ENCODE data around the gene TYW5. TPM values are rescaled to one million over a fixed set of nuclear protein-coding genes. Genes with fewer than 3 reads are reported as not detected.

TYW5 gene
- total RNA-seq, 1 experiment from 2014 or later = 7.1 TPM

DNA sequence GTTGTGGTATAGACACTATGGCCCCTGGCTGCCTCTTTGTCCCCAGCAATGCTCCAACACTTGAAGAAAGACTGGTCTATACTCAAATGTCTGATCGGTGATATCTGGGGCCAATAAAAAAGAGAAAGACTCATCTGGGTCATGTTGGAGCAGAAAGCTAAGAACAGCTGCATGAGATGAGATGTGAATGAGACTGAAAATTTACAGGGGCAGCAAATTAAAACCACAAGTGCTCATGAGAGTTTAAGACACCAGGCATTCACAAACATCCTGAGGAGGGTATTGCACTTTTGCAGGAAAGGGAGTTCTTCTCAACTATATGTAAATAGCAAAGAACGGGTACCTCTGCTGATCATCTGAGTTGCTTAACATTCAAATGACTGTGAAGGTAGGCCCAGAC is 36.4 kb upstream of the TYW5 start:
- ChIA-PET CTCF (no interaction called here), POLR2A (no interaction called here)
- Histone ChIP-seq H3K4me1 (ENCODE audit: control insufficient read depth, insufficient read depth, low read length) (no peaks in the 10 kb centered on the region), H3K36me3 (ENCODE audit: control insufficient read depth, insufficient read depth, low read length) (no peaks in the 10 kb centered on the region), H3K9me3 (ENCODE audit: control insufficient read depth, insufficient read depth, low read depth, low read length) (no peaks in the 10 kb centered on the region), H3K4me3 (ENCODE audit: low read depth in 2 of 2, low read length in 2 of 2) (no peak overlapping the region), H3K27me3 (ENCODE audit: control insufficient read depth, insufficient read depth, low read length) (no peaks in the 10 kb centered on the region), H3K27ac (ENCODE audit: low read length) (no peak overlapping the region)
- TF ChIP-seq SIN3A (IDR thresholded peaks at IDR 0.05; ENCODE audit: borderline replicate concordance, insufficient read depth, low read depth, low read length) = no peak
- TF ChIP-seq, protein P1, sequence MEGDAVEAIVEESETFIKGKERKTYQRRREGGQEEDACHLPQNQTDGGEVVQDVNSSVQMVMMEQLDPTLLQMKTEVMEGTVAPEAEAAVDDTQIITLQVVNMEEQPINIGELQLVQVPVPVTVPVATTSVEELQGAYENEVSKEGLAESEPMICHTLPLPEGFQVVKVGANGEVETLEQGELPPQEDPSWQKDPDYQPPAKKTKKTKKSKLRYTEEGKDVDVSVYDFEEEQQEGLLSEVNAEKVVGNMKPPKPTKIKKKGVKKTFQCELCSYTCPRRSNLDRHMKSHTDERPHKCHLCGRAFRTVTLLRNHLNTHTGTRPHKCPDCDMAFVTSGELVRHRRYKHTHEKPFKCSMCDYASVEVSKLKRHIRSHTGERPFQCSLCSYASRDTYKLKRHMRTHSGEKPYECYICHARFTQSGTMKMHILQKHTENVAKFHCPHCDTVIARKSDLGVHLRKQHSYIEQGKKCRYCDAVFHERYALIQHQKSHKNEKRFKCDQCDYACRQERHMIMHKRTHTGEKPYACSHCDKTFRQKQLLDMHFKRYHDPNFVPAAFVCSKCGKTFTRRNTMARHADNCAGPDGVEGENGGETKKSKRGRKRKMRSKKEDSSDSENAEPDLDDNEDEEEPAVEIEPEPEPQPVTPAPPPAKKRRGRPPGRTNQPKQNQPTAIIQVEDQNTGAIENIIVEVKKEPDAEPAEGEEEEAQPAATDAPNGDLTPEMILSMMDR (IDR thresholded peaks at IDR 0.05) = no peak
- no peak for TF ChIP-seq TCF7L2 (IDR thresholded peaks at IDR 0.05; ENCODE audit: low read depth, low read length)
- no peak for TF ChIP-seq POLR2AphosphoS5 (IDR thresholded peaks at IDR 0.05; ENCODE audit: low read depth, low read length)
- in situ Hi-C loops (cut with HindIII; ENCODE audit: low pct_unique_long_range_greater_than_20kb, low sequenced_read_pairs) = no loop called here
- intact Hi-C loops (cut with micrococcal nuclease; ENCODE audit: unreplicated experiment) = no loop called here
- ATAC-seq (no peak), DNase-seq (ENCODE audit: low read depth, low spot score) (no peak)
- no TSS peak for BruUV-seq (replicated peaks)

DNA sequence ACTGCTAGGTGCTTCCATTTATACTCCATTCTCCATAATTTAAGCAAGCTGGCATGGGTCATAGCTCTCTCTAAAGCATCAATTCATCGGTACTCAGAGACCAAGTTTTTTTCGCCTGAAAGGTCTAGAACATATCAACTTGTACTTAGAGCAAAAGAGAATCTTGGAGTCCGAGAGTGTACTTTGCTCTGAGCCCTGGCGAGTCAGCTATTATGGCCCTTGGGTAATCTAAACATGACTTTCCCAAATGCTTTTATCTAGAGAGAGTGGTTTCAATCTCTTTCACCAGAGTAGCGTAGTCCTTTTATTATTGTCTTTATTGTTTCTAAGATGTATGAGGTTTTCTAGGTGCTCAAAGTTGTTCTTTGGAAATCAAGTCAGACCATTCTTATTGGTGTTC is 34.5 kb upstream of the TYW5 start:
- Histone ChIP-seq H3K36me3 (ENCODE audit: control insufficient read depth, insufficient read depth, low read length) (no peaks in the 10 kb centered on the region), H3K9me3 (ENCODE audit: control insufficient read depth, insufficient read depth, low read depth, low read length) (no peaks in the 10 kb centered on the region), H3K4me1 (ENCODE audit: control insufficient read depth, insufficient read depth, low read length) (no peaks in the 10 kb centered on the region), H3K4me3 (ENCODE audit: low read depth in 2 of 2, low read length in 2 of 2) (no peak overlapping the region), H3K27me3 (ENCODE audit: control insufficient read depth, insufficient read depth, low read length) (no peaks in the 10 kb centered on the region), H3K27ac (ENCODE audit: low read length) (no peak overlapping the region)
- ChIA-PET CTCF (no interaction called here), POLR2A (no interaction called here)
- intact Hi-C loops (cut with micrococcal nuclease; ENCODE audit: unreplicated experiment) = loop anchor here (10.0 kb wide), 1 partner anchor 205 kb away; no protein-coding TSS in a partner anchor
- TF ChIP-seq TCF7L2 (IDR thresholded peaks at IDR 0.05; ENCODE audit: low read depth, low read length) (no peak), POLR2AphosphoS5 (IDR thresholded peaks at IDR 0.05; ENCODE audit: low read depth, low read length) (no peak), SIN3A (IDR thresholded peaks at IDR 0.05; ENCODE audit: borderline replicate concordance, insufficient read depth, low read depth, low read length) (no peak)
- TF ChIP-seq, protein P2, sequence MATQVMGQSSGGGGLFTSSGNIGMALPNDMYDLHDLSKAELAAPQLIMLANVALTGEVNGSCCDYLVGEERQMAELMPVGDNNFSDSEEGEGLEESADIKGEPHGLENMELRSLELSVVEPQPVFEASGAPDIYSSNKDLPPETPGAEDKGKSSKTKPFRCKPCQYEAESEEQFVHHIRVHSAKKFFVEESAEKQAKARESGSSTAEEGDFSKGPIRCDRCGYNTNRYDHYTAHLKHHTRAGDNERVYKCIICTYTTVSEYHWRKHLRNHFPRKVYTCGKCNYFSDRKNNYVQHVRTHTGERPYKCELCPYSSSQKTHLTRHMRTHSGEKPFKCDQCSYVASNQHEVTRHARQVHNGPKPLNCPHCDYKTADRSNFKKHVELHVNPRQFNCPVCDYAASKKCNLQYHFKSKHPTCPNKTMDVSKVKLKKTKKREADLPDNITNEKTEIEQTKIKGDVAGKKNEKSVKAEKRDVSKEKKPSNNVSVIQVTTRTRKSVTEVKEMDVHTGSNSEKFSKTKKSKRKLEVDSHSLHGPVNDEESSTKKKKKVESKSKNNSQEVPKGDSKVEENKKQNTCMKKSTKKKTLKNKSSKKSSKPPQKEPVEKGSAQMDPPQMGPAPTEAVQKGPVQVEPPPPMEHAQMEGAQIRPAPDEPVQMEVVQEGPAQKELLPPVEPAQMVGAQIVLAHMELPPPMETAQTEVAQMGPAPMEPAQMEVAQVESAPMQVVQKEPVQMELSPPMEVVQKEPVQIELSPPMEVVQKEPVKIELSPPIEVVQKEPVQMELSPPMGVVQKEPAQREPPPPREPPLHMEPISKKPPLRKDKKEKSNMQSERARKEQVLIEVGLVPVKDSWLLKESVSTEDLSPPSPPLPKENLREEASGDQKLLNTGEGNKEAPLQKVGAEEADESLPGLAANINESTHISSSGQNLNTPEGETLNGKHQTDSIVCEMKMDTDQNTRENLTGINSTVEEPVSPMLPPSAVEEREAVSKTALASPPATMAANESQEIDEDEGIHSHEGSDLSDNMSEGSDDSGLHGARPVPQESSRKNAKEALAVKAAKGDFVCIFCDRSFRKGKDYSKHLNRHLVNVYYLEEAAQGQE (IDR thresholded peaks at IDR 0.05; ENCODE audit: insufficient read depth in 1 of 2, low read depth in 2 of 2, low read length in 1 of 2) = no peak
- TF ChIP-seq, protein P1 (IDR thresholded peaks at IDR 0.05) = no peak
- no TSS peak for BruUV-seq (replicated peaks)
- ATAC-seq (no peak), DNase-seq (ENCODE audit: low read depth, low spot score) (no peak)
- in situ Hi-C loops (cut with HindIII; ENCODE audit: low pct_unique_long_range_greater_than_20kb, low sequenced_read_pairs) = no loop called here
